Liver (tissue), 3 donors: ENCODE measurements around the gene HCK.

Source experiments
- EGR1 ChIP-seq, 2 donors: IDR thresholded peaks; 2 replicates each; pipeline ENCODE4 v1.6.1; 2016 to 2018; ENCODE audit warnings: antibody characterized with exemption in 2 of 2, low read depth in 2 of 2
- JUND ChIP-seq, 2 donors: IDR thresholded peaks; 2 replicates each; pipeline ENCODE4 v1.6.1; 2016; ENCODE audit warnings: antibody characterized with exemption in 2 of 2
- RAD21 ChIP-seq, 2 donors: IDR thresholded peaks; 2 replicates each; pipeline ENCODE4 v1.6.1; 2016; ENCODE audit warnings: antibody characterized with exemption in 2 of 2, mild to moderate bottlenecking in 2 of 2
- RXRA ChIP-seq, 2 donors: IDR thresholded peaks; 2 replicates each; pipeline ENCODE4 v1.6.1; 2017 to 2018; ENCODE audit warnings: antibody characterized with exemption in 2 of 2, mild to moderate bottlenecking in 1 of 2
- TAF1 ChIP-seq: conservative IDR thresholded peaks from 2 replicates; pipeline ENCODE4 v1.6.1; 2016; ENCODE audit warnings: antibody characterized with exemption, mild to moderate bottlenecking
- YY1 ChIP-seq: IDR thresholded peaks from 2 replicates; pipeline ENCODE4 v1.6.1; 2016; ENCODE audit warnings: antibody characterized with exemption, mild to moderate bottlenecking
- TF ChIP-seq, protein P1 (sequence below): fragments of 150-350 bp; IDR thresholded peaks from 2 replicates; pipeline ENCODE4 v1.5.1; 2017; ENCODE audit warnings: improper control_type of control experiment, low read depth, low read length; ENCODE audit not compliant: missing input control
- TF ChIP-seq, protein P2 (sequence below): IDR thresholded peaks from 2 replicates; pipeline ENCODE4 v1.6.1; 2016; ENCODE audit warnings: antibody characterized with exemption, mild to moderate bottlenecking
- TF ChIP-seq, protein P3 (sequence below): IDR thresholded peaks from 2 replicates; pipeline ENCODE4 v1.6.1; 2016; ENCODE audit warnings: antibody characterized with exemption
- TF ChIP-seq, protein P4 (sequence below): IDR thresholded peaks from 2 replicates; pipeline ENCODE4 v1.6.1; 2016; ENCODE audit warnings: antibody characterized with exemption
- donor health status: healthy.
- donor health status: healthy.

DNA sequence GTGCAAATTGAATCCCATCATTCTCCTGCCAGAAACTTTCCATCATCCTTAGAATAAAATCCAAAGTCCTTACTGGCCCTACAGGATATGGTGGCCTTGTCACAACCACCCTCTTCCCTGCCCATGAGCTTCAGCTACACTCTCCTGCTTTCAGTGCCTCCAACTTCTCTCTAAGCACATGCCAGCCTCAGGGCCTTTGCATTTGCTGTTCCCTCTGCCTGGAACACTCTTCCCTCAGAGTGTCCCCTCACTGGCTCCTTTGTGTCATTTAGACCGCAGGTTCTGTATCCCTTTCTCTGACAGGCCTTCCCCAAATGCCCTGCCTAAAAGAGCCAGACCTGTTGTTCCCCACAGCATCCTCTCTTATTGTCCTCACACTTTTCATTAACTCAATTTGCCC, 18.2 kb downstream of the HCK start:
- TF ChIP-seq, protein P1, sequence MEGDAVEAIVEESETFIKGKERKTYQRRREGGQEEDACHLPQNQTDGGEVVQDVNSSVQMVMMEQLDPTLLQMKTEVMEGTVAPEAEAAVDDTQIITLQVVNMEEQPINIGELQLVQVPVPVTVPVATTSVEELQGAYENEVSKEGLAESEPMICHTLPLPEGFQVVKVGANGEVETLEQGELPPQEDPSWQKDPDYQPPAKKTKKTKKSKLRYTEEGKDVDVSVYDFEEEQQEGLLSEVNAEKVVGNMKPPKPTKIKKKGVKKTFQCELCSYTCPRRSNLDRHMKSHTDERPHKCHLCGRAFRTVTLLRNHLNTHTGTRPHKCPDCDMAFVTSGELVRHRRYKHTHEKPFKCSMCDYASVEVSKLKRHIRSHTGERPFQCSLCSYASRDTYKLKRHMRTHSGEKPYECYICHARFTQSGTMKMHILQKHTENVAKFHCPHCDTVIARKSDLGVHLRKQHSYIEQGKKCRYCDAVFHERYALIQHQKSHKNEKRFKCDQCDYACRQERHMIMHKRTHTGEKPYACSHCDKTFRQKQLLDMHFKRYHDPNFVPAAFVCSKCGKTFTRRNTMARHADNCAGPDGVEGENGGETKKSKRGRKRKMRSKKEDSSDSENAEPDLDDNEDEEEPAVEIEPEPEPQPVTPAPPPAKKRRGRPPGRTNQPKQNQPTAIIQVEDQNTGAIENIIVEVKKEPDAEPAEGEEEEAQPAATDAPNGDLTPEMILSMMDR = no peak
- TF ChIP-seq RAD21 (IDR thresholded peaks at IDR 0.05) = no peak
- TF ChIP-seq, protein P2, sequence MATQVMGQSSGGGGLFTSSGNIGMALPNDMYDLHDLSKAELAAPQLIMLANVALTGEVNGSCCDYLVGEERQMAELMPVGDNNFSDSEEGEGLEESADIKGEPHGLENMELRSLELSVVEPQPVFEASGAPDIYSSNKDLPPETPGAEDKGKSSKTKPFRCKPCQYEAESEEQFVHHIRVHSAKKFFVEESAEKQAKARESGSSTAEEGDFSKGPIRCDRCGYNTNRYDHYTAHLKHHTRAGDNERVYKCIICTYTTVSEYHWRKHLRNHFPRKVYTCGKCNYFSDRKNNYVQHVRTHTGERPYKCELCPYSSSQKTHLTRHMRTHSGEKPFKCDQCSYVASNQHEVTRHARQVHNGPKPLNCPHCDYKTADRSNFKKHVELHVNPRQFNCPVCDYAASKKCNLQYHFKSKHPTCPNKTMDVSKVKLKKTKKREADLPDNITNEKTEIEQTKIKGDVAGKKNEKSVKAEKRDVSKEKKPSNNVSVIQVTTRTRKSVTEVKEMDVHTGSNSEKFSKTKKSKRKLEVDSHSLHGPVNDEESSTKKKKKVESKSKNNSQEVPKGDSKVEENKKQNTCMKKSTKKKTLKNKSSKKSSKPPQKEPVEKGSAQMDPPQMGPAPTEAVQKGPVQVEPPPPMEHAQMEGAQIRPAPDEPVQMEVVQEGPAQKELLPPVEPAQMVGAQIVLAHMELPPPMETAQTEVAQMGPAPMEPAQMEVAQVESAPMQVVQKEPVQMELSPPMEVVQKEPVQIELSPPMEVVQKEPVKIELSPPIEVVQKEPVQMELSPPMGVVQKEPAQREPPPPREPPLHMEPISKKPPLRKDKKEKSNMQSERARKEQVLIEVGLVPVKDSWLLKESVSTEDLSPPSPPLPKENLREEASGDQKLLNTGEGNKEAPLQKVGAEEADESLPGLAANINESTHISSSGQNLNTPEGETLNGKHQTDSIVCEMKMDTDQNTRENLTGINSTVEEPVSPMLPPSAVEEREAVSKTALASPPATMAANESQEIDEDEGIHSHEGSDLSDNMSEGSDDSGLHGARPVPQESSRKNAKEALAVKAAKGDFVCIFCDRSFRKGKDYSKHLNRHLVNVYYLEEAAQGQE = no peak
- TF ChIP-seq, protein P3, sequence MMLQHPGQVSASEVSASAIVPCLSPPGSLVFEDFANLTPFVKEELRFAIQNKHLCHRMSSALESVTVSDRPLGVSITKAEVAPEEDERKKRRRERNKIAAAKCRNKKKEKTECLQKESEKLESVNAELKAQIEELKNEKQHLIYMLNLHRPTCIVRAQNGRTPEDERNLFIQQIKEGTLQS = no peak
- TF ChIP-seq, protein P4, sequence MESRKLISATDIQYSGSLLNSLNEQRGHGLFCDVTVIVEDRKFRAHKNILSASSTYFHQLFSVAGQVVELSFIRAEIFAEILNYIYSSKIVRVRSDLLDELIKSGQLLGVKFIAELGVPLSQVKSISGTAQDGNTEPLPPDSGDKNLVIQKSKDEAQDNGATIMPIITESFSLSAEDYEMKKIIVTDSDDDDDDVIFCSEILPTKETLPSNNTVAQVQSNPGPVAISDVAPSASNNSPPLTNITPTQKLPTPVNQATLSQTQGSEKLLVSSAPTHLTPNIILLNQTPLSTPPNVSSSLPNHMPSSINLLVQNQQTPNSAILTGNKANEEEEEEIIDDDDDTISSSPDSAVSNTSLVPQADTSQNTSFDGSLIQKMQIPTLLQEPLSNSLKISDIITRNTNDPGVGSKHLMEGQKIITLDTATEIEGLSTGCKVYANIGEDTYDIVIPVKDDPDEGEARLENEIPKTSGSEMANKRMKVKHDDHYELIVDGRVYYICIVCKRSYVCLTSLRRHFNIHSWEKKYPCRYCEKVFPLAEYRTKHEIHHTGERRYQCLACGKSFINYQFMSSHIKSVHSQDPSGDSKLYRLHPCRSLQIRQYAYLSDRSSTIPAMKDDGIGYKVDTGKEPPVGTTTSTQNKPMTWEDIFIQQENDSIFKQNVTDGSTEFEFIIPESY = no peak
- TF ChIP-seq TAF1 = no peak
- no peak for TF ChIP-seq RXRA (IDR thresholded peaks at IDR 0.05)
- no peak for TF ChIP-seq EGR1 (IDR thresholded peaks at IDR 0.05; ENCODE audit: low read depth in 2 of 2)
- no peak for TF ChIP-seq JUND (IDR thresholded peaks at IDR 0.05)
- TF ChIP-seq YY1 = no peak
